Endothelial cell of hepatic sinusoid (primary cell): ENCODE data around the gene LAMA3.

Experiments used
- in situ Hi-C: cut with HindIII; loops from 2 replicates; pipeline ENCODE4 v1.10.0; 2017; ENCODE audit warnings: low sequenced_read_pairs

LAMA3 gene

DNA sequence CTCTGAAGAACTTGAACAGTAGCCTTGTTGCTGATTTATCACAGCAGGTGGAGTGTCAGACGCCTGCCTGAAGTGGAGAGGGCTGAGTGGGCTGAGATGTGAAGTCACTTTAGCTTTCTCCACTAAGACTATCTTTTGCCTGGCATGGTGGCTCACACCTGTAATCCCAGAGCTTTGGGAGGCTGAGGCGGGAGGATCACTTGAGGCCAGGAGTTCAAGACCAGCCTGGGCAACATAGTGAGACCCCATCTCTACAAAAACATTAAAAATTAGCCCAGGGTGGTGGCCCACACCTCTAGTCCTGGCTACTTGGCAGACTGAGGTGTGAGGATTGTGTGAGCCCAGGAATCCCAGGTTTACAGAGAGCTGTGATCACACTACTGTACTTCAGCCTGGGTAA, 264.7 kb downstream of the LAMA3 start:
- in situ Hi-C loops = no loop called here

DNA sequence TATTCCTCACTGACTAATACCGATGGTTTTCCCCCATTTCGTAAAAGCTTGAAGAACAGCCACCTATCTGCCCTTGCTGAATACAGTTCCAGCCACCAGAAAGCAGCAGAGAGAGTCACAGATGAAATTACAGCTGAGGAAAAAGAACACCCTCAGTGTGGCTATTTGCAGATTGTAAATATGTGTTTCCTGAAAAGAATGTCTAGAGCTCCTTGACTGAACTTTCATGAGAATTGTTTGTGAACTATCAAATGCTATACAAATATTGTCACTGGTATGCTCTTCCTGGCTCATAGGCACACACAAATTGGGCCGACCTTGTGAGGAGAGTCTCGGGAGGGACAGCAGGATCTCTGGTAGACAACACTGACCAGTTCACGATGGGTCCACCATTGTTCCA, 267.2 kb downstream of the LAMA3 start:
- in situ Hi-C loops = no loop called here

DNA sequence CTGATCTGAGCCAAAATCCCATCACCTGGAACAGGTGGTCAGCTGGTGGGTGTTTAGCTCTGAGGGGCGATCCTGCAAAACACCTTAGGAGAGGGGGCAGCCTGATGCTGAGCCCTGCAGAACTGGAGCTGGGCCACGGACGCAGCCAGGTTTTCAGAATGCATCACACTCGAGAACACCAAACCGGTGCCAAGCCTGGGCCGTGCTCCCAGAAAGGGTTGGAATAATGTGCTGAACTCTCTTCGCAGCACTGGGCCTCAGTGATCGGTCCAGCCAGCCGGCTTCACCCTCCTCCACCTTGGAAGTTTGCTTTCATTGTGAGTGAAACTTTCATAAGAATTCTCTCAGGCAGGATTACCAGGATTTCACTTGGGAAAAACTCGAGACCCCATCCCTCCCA, 268.8 kb downstream of the LAMA3 start:
- in situ Hi-C loops = no loop called here

DNA sequence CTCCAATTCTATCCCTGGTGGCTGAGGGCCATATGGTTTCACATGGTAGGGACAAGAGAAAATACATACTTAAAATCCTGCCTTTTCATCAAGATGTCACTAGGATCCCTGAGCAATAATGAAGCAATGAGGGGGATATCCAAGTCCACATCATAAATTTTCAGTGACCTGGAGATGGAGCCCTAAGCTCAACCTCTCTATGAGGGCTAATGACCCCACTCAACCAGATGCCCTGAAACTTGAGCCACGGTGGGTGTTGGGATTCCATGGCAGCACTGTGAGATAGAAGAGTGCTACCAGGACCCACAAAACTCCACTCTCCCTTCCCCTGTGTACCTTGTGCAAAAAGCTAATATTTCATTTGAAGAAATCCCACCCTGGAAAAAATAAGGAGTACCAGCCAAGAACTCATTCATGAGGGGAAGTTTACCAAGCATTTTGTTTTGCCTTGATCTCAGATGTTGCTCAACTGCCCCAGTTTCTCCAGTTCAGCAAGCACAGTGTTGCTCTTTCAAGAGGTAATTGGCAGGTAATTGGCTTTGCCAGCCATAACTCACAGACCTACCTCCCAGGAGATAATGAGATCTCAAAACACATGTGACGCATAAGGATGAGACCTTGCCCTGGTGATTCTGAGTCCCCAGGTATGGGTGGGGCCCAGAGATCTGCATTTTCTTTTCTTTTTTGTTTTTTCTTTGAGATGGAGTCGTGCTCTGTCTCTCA, 274.4 kb downstream of the LAMA3 start:
- in situ Hi-C loops = no loop called here

DNA sequence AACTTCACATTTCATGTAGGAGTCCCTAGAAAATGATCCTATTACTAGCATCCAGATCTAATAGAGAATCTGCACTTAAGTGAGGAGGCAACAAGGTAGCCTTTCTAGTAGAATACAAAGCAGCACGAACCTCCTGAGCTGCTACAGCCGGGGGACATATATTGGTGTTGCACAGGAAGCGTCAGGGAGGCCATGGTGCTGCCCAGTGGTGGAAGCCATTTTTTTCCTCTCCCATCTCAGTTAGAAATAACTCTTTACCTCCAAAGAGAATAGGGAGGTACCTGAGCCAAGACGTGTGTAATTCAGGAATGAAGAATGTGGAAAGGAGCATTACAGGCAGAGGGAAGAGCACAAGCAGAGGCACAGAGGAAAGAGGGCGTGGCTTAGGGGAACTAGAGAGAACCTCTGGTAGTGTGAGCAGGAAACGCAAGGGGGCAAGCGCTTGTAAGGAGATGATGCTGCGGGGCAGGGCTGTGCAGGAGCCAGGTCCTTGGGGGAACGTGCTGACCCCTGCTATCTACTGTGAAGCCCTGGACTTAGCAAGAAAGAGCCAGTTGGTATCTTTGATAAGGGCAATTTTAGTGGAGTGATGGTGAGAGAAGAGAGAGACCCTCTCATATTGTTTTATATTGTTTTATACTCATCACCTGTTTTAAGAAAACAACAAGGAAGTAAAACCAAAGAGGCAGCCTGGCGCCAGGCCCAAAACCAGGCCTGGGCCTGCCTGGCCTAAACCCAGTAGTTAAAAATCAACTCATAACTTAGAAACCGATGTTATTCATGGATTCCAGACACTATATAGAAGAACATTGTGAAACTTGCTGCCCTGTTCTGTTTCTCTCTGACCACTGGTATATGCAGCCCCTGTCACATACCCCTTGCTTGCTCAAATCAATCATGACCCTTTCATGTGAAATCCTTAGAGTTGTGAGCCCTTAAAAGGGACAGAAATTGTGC, 275.3 kb downstream of the LAMA3 start:
- in situ Hi-C loops = no loop called here

DNA sequence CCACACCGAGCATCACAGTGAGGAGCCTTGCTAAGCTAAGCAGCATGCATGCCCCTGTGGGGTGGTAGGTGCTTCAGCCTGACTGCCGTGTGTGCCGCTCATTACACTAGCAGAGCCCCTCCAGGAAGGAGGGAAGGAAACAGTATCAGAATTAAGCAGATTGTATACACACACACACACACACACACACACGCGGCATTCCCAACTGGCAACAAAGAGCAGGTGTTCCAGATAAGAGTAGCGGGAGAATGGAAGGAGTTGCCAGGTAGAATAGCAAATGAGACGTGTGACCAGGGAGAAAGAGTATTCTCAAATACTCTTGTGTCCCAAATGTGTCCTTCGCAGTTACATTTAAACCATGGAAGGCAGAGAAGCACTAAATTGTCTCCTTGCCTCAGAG, 277.7 kb downstream of the LAMA3 start:
- in situ Hi-C loops = no loop called here

DNA sequence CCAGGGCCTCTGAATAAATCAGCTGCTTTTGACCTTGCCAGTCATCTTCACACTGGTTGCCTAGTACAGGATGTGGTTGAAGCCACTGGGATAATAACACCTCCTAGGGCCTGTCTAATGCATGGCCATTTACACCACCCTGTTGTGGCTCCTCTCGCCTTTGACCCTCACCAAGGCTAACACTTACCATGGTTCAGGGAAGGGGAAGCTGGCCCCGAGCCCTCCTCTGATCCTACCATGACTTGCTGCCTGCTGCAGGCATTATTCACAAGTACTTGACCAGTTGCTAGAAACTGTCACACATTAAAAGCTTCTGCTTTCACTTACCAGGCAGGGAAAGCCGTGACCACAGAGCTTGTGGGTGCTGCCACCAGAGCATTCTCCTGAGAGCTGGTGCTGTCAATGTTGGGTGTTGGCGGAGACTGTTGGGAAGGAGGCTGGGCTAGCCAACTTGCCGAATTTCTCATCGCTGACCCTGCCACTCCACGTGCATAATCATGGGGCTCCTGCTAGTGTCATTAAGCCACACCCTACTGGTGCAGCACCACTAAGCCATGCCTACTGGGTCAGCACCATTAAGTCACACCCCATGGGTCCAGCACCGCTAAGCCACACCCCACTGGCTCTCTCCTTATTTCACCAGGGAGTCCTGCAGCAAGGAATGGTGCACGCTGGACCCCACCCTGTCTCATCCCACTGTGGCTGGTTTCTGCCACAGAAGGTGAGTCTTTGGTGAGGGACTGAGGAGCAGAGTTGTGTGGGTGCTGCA, 278.3 kb downstream of the LAMA3 start:
- in situ Hi-C loops = no loop called here

DNA sequence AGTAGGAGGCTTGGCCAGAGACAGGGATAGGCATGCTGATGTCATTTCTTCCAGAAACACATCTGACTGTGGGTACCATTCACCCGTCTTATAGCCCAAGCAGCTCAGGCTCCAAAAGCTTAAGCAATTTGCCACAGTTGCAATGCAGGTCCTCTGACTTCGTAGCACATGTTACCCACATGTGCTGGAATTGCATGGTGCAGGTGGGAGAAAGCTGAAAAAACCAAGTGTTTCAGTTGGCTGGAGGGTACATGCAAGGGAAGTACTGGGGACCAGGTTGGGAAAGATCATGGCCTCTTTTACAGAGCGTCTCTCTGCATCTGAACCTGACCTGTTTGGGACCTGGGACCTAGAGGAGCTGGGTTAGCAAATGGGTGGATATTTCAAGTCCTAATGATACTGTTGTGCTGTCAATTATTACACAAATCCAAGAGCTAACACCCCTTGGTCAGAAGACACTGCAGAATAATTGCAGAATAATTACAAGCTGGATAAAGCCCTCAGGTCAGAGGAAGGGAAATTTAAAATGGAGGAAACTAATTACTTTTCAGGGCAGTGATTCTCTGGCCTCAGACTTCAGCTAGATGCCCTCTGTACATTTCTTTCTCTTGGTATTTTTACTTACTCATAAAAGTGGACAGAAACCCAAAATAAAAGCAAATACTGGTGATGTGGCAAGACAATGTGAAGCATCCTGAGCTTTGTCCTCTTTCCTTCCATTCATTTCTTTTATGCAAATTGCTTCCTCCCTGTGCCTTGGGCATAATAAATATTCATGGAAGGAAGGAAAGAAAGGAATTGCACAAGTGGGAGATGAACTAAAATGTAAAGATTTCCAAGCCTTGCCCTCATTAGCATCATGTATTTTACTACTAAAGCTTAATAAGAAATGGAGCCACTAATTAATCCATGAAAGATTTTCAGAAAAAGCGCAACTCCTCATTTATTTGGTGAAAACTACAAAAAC, 279.7 kb downstream of the LAMA3 start:
- in situ Hi-C loops = no loop called here

DNA sequence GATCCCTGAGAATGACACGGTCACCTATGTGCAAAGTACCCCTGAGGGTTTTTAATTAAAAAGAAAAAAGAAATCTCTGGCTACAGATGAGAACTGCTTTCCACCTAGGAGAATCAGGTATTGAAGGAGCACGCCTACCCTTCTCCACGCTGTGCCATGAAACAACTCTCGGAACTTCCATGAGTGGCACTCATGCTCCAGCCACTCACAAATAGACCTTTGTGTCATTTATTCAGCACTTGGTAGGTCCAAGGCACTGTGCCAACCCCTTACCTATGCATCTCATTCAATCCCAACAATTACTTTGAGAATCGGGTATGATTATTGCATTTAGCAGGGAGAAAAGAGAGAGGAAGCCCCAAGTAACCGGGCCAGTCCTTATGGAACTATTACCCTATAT, 280.4 kb downstream of the LAMA3 start:
- in situ Hi-C loops = no loop called here

DNA sequence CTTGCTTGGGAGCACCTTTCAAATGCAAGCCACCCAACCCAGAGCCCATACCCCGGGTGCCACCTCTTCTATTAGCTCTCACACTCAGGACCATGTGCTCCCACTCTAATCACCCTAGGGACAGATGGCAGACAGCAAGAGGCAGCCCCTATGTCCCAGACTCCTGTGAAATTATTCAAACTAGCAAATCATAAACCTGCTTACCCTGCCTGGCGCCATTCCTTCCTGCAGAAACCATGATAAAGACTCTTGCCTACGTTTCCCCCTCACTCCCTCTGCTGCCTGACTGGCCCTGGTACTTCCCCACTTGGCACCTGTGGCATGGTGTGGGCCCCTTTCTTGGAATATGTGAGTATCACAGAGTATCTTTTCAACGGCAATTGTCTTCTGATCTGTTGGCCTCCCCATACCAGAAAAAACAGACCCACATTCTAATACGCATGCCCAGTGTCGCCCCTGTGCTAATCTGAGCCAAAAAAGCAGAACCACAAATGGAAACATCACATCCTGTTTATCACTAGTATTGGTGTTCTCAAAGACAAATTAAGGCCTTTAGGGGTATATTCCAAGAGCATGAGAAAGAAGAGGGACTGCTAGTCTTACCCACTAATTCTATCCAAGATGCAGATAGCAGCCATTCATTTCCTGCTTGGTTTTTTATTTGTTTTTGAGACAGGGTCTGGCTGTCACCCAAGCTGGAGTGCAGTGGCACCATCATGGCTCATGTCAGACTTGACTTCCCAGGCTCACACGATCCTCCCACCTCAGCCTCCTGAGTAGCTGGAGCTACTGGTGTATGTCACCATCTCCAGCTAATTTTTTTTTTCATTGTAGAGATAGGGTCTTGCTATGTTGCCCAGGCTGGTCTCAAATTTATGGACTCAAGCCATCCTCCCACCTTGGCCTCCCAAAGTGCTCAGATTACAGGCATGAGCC, 281.2 kb downstream of the LAMA3 start:
- in situ Hi-C loops = no loop called here

DNA sequence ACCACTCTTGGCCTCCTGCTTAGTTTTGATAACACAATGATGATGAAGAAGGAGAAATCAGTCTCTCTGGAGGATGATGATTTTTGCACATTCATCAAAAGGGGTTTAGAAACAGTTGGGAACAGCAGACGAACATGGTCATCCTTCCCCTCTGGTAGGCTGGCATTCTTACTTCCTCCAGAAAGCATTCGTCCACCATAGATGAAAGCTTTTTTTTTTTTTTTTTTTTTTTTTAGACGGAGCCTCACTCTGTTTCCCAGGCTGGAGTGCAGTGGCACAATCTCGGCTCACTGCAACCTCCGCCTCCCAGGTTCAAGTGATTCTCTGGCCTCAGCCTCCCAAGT, 281.8 kb downstream of the LAMA3 start:
- in situ Hi-C loops = no loop called here

DNA sequence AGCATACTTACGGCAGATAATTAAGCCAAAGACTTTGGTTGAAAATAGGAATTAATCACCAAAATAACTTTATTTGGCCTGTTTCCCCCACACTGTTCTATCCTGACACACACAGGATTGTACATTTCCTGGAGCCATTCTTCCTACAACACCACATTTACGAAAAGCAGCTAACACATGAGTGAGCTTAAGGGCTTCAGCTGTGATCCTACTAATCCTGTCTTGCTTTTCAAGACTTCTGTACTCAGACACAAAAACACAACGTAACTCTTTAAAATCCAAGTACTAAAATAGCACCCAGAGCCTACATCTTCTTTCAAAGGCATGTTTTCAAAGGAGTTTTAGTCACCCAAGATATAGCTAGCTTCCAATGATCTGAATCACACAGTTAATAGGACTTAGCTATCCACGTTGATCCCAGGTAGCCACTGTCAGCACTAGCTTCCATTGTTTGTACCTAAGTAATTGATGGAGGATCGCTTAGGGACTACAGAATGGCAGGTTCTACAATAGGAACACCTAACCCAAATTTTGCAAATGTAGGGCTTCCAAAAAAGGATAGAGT, 282.5 kb downstream of the LAMA3 start:
- in situ Hi-C loops = no loop called here

DNA sequence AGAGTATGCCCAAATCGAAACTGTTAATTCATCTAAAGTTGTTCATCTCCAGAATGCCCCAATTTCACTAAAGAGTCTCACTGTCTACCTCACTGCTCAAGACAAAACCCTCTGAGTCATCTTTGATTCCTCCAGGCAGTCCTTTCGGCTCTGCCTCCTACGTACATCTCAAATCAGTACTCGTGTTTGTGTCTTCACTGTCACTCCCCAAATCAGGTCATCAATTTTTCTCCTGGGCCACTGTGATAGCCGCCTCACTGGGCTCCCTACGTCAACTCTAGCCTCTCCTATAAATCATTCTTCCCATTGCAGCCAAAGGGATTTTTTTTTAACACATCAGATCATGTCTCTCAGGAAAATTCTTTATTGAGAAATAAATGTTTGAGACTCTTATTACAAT, 283.2 kb downstream of the LAMA3 start:
- in situ Hi-C loops = no loop called here

DNA sequence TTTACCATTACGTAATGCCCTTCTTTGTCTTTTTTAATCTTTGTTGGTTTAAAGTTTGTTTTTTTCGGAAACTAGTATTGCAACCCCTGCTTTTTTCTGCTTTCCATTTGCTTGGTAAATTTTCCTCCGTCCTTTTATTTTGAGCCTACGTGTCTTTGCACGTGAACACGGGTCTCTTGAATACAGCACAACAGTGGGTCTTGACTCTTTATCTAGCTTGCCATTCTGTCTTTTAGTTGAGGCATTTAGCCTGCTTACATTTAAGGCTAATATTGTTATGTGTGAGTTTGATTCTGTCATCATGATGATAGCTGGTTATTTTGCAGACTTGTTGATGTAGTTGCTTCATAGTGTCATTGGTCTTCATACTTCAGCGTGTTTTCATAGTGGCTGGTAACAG, 287.9 kb downstream of the LAMA3 start:
- in situ Hi-C loops = no loop called here

DNA sequence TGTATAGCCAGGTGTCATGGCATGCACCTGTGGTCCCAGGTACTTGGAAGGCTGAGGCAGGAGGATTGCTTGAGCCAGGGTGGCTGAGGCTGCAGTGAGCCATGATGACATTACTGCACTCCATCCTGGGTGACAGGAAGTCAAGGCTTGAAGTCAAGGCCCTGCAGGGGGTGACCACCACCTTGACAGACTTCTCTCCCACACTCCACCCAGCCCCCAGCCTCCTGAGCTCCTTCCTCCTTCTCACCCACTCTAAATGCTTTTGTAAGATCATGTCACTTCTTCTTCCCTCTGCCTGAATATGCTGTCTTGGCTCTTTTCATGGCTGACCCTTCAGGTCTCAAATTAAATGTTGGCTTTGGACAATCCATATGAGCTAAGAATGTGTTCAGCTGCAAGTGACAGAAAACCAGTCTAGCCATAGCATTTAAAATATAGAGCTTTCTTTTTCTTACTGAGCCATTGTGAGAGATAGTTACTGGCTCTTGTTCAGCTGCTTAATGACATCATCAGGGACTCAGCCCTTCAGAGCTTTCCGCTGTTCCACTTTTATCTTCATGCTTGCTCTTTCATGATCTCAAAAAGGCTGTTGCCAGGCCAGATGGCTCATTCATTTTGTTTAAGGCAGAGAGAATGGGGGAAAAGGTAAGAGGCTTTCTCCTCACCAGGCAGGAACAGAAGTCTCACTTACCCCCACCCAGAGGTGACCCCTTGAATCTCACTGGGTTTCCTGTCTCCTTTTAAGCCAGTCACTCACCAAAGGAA, 288.6 kb downstream of the LAMA3 start:
- in situ Hi-C loops = no loop called here

DNA sequence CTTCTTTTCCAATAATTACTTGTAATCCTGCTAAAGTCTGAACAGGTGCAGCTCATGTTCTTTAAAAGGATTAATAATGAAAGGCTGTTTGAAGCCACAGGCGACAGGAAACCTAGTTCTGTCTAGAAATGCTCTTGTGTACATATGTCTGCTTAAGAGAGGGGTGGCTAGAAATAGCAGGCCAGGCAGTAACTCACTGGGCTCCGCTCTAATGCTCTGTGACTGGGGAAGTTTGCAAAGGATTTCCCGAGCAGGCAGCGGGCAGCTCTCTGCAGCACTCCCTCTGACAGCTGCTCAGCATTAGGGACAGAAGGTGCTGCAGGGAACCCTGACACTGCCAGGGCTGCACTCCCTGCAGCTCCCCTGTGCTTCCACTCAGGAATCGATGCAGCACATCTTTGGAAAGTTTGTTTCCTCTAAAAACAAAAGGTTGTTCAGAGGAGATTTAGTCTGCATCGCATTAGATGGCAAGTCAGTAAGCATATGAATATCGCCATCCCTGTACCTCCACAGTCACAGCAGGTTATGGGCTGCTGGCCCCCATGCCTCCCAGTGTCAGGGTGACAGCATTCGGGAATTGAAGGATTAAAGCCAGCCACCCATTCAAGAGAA, 292.2 kb downstream of the LAMA3 start:
- in situ Hi-C loops = no loop called here

DNA sequence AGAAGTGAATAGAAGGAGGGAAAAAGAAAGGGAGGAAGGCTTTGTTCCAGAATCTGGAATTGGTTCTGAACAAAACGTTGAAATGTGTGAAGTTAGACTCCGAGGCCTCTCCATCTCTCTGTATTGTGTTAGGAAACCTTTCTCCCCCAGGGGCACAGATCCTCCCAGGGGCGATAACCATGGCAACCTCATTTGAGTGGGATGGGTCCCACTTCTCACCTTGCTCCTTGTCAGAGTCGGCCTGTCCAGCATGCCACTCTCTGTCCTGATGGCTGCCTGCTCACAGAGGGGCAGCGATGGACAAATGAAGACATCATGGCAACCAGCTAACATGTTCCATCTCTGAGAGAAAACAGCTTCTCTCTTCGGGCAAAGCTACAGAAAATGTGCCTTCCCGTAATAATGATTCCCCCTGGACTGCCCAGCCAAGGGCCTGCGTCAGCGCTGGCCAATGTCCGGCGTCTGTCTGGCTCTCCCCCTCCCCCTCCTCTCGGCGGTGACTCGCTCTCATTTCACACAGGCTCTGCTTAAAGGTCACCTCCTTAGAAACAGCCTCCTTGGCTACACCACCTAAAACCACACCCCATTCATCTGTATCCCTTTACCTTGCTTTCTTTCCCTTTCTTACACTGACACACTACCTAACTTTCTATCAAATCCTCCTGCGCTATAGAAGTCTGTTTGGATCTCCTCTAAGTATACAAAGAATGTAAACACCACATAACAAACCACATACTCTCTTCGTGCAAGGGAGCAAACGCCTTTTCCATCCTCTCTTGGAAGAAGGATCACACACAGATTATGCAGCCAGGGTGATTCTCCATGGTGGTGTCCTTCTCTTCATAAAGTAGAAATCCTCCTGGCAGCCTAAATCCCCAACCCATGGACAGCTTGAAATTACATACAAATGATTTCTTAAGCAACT, 293.2 kb downstream of the LAMA3 start:
- in situ Hi-C loops = no loop called here
